Measurements from ENCODE around the gene LBX2.

LBX2 gene

GRCh38 chr2:74450570-74451190 is 48.7 kb downstream of the LBX2 start:
- DNase-seq = no peak

- no peak for DNase-seq
These were observed 50.6 kb downstream of the LBX2 start for GRCh38 chr2:74448771-74449170.

Measured in DMS79 treated with DMSO at 0.1 percent for 48 hours (cell line).